Motor neuron (in vitro differentiated cells): ENCODE measurements around the gene SRPK3. TPM values are rescaled to one million over a fixed set of nuclear protein-coding genes. Genes with fewer than 3 reads are reported as not detected.
A peak's percentile ranks its signal among the peaks of the same experiment; 100 is the strongest.
"Not testable (repeated sequence)": the region's sequence is repeated elsewhere in the genome, so short reads cannot be mapped to it uniquely, and the experiment has no call there.

Experiments
- ATAC-seq, 8 experiments: fragments of 200-7000 bp; cut with Tn5 transposase; replicated peaks in 6 of 8; 2 replicates each; pipeline ENCODE4 v1.8.0; 2021; ENCODE audit warnings: mild to moderate bottlenecking in 8 of 8, moderate library complexity in 8 of 8
- H3K27ac ChIP-seq, 2 donors: fragments of 250-450 bp; sonication (Bioruptor Pico); 2 replicates each; pipeline ENCODE4 v1.9.0; 2021; ENCODE audit warnings: antibody characterized with exemption in 2 of 2, mild to moderate bottlenecking in 2 of 2, moderate library complexity in 1 of 2
- H3K4me1 ChIP-seq, 2 donors: fragments of 250-450 bp; sonication (Bioruptor Pico); replicated peaks in 1 of 2; 2 replicates each; pipeline ENCODE4 v1.6.1; 2021; ENCODE audit warnings: antibody characterized with exemption in 2 of 2, mild to moderate bottlenecking in 2 of 2, moderate library complexity in 1 of 2
- H3K4me3 ChIP-seq, 5 donors: fragments of 250-450 bp; sonication (Bioruptor Pico); 2 replicates each; pipeline ENCODE4 v1.9.0; 2021; ENCODE audit warnings: antibody characterized with exemption in 5 of 5, mild to moderate bottlenecking in 5 of 5, moderate library complexity in 4 of 5
- WGBS, 10 experiments: fragments of 450-650 bp; shearing (Covaris generic); methylation state at CpG; one replicate each; pipeline ENCODE4 v1.0.0; 2022; 5-methylcytosine and 5-hydroxymethylcytosine counted together
- in situ Hi-C, 9 experiments: fragments of 400-800 bp; cut with MboI; loops; one replicate each; pipeline ENCODE4 v1.15.0; 2021; ENCODE audit warnings: low sequenced_read_pairs in 9 of 9, low pct_unique_long_range_greater_than_20kb in 2 of 9; ENCODE audit not compliant: unreplicated experiment in 9 of 9
- total RNA-seq, 8 experiments: library from RNA; unstranded; fragments of 300-600 nt; gene quantifications; 2 replicates each; pipeline versions ENCODE4 v1.2.3 to v1.2.4, GENCODE V29; 2022

SRPK3 gene
- total RNA-seq, 8 experiments from 2014 or later: 0.51 to 5.0 (median 0.93) TPM

DNA sequence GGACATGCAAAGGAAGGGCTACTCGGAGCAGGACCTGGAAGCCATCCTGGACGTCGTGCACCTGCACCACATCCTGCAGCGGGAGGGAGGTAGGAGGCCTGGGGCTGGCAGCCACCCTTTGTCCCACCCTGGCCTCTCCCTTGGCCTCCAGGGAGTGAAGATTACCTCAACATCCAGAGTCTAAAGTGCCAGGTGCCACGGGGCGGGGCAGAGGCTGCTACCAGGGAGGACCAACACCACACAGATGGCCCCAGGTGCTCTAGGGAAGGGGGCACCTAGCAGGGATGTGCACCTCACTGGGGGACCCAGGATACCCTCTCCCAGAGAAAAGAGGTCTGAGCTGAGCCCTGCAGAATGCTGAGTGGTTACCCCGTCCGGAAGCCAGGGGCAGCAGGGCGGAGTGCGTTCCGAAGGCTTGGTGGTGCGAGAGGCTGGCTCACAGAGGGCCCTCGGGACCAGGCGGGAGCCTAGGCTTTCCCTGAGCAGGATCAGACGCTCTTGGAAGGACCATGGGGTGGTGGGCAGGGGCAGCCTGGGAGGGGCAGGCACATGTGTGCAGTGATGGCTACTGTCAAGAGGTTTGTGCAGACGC lies 40.1 kb upstream of the SRPK3 start:
- 0% methylated on average over 1 of the region's 16 CpGs; no CpG with 5 or more reads in 9 of the 10 experiments for WGBS, 10 experiments
- Histone ChIP-seq H3K4me3 (no peak overlapping the region), H3K27ac (no peak overlapping the region), H3K4me1 (peaks cover 10 to 12% of the 10 kb centered on the region in 2 donors)
- in situ Hi-C loops: no loop called here
- ATAC-seq: no peak

DNA sequence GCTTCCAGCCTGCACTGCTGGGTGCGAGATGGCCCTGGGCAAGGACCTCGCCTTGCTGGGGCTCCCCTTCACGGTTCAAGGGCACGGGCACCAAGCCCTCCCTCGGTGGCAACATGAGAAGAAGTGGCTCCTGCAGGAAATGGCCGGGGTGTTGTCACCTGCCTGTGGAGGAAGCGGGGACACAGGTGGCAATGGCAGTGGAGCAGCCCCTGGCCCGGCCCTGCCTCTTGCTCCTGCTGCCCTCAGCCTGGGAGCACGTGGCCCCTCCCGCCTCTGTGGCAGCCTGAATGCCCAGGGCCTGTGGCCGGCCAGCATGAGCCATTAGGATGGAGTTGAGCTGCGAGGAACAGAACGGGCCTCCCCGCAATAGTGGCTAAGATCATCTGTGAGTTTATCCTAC lies 39.4 kb upstream of the SRPK3 start:
- ATAC-seq: no peak
- in situ Hi-C loops: no loop called here
- WGBS, 10 experiments: 58% methylated on average over 2 of the region's 14 CpGs; no CpG with 5 or more reads in 9 of the 10 experiments
- Histone ChIP-seq H3K27ac (no peak overlapping the region), H3K4me3 (no peak overlapping the region), H3K4me1 (peaks cover 10 to 12% of the 10 kb centered on the region in 2 donors)

- in situ Hi-C loops, H3K4me3 ChIP-seq, ATAC-seq, H3K27ac ChIP-seq: not testable (repeated sequence)
- H3K4me1 ChIP-seq: peaks cover 10 to 12% of the 10 kb centered on the region in 2 donors
- no CpG with 5 or more reads among the region's 14 CpGs for WGBS, 10 experiments
Observed at GRCh38 chrX:153742111-153742510, 38.7 kb upstream of the SRPK3 start.

GRCh38 chrX:153742796-153743467 lies 37.9 kb upstream of the SRPK3 start:
- WGBS, 10 experiments: no CpG with 5 or more reads among the region's 32 CpGs
- peaks cover 10 to 12% of the 10 kb centered on the region in 2 donors for H3K4me1 ChIP-seq
- in situ Hi-C loops, H3K4me3 ChIP-seq, ATAC-seq: not testable (repeated sequence)
- peak overlapping the region in 1 of 2 donors; percentile 28 for H3K27ac ChIP-seq

DNA sequence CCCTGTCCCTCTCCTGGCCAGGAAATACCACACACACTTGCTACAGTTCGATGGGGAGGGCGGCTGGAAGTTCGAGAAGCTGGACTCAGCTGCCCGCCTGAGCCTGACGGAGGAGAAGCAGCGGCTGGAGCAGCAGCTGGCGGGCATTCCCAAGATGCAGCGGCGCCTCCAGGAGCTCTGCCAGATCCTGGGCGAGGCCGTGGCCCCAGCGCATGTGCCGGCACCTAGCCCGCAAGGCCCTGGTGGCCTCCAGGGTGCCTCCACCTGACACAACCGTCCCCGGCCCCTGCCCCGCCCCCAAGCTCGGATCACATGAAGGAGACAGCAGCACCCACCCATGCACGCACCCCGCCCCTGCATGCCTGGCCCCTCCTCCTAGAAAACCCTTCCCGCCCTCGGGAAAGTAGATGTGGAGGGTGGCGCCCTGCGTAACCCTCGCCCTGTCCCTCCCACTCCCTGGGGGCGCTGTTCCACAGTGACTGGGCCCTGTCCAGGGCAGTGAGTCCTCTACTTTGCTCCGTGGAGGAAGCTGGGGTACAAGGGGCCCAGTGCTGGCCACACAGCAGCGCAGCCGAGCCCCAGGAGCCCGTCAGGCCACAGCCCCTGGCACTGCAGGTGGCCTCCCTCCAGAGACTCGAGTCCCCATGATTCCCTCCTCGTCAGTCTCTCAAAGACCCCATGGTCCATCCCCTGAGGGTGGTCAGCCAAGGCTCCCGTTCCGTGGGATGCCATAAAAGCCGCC lies 37.2 kb upstream of the SRPK3 start:
- 40% methylated on average over 2 of the region's 35 CpGs; no CpG with 5 or more reads in 9 of the 10 experiments for WGBS, 10 experiments
- ATAC-seq: peak in 7 of 8 experiments; percentile 29 to 66 (median 47)
- H3K4me3 ChIP-seq, in situ Hi-C loops: not testable (repeated sequence)
- H3K4me1 ChIP-seq: peaks cover 10 to 12% of the 10 kb centered on the region in 2 donors
- peak overlapping the region; percentile 30 to 69 for H3K27ac ChIP-seq

GRCh38 chrX:153744210-153745066 lies 36.4 kb upstream of the SRPK3 start:
- Histone ChIP-seq H3K4me1 (peaks cover 10 to 12% of the 10 kb centered on the region in 2 donors), H3K4me3 (no peak overlapping the region), H3K27ac (peak overlapping the region; percentile 30 to 69)
- WGBS, 10 experiments: 30% methylated on average over 2 of the region's 38 CpGs; no CpG with 5 or more reads in 9 of the 10 experiments
- in situ Hi-C loops: no loop called here
- peak in 1 of 8 experiments; percentile 19 for ATAC-seq

DNA sequence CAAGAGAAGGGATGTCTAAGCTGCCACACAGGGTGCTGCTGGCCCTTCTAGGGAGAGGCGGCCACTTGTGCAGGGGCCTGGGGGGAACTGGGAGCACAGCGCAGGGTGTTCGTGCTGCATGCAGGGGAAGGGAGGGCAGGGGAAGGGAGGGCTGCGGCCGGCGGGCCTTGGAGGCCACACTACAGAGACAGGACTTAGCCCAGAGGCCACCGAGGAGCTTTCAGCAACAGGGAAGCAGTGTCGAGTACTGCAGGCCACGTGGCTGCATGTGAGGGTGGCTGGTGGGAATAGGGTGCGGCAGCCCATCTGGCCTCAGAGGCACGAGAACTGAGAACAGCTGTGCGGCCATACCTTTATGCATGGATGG lies 35.8 kb upstream of the SRPK3 start:
- no CpG with 5 or more reads among the region's 12 CpGs for WGBS, 10 experiments
- H3K4me3 ChIP-seq, in situ Hi-C loops, H3K27ac ChIP-seq, ATAC-seq: not testable (repeated sequence)
- H3K4me1 ChIP-seq: peaks cover 10 to 13% of the 10 kb centered on the region in 2 donors

DNA sequence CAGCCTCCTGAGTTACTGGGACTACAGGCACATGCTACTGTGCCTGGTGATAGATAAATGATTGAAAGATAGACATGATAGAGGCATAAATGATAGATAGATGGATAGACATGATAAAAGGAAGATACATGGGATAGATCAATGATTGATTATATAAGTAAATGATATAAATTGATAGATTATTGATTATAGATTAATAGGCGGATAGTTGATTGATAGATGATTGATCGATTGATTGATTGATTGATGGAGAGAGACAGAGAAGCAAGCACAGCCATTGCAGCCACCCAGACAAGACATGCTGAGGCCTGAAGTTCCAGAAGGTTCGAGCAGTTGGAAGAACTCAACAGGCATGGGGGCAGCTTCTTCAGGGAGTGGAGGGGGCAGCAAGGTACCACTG lies 34.5 kb upstream of the SRPK3 start:
- 39 to 93% (median 68%) methylated on average over 1 to 3 of the region's 3 CpGs; no CpG with 5 or more reads in 5 of the 10 experiments for WGBS, 10 experiments
- no peak for ATAC-seq
- in situ Hi-C loops: no loop called here
- peaks cover 13 to 20% of the 10 kb centered on the region in 2 donors for H3K4me1 ChIP-seq
- H3K27ac ChIP-seq: no peak overlapping the region
- H3K4me3 ChIP-seq: no peak overlapping the region

DNA sequence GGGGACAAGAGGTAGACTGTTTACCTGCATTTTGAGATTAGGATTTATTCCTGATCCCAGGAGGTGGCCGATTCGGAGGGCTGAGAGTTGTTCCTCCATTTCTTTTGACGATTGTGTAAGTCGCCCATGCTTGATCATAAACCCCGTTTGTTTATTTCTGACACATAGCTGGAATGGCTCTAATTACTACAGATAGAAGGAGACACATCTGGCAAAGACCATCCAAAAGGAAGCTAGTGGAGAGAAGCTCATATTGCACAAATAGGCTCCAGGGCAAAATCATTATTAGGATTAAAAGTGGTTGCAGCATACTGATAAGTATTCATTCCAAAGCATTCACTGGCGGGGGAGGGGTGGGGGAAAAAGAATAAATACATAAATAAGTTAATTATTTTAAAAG lies 33.9 kb upstream of the SRPK3 start:
- H3K27ac ChIP-seq, H3K4me3 ChIP-seq, in situ Hi-C loops, ATAC-seq: not testable (repeated sequence)
- WGBS, 10 experiments: 20 to 80% (median 33%) methylated on average over 1 to 2 of the region's 6 CpGs; no CpG with 5 or more reads in 7 of the 10 experiments
- H3K4me1 ChIP-seq: peaks cover 13 to 20% of the 10 kb centered on the region in 2 donors

DNA sequence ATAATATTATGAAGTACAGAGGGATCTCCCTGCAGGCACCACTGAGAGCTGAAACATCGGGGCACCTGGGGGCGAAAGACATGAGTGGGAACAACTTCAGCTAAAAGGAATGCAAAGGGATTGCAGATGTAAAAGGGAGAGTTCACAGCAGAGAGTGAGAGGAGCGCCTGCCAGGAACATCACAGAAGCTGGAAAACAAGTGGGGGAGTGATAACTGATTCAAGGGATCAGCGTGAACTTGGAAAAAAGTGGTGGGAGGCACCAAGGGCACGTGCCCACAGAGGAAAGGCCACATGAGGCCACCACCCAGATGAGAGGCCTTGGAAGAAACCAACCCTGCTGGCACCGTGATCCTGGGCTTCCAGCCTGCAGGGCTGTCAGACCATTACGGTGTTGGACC lies 31.8 kb upstream of the SRPK3 start:
- in situ Hi-C loops, ATAC-seq, H3K27ac ChIP-seq, H3K4me3 ChIP-seq: not testable (repeated sequence)
- peaks cover 6 to 11% of the 10 kb centered on the region in 2 donors for H3K4me1 ChIP-seq
- WGBS, 10 experiments: 62% methylated on average over 5 of the region's 7 CpGs; no CpG with 5 or more reads in 9 of the 10 experiments

DNA sequence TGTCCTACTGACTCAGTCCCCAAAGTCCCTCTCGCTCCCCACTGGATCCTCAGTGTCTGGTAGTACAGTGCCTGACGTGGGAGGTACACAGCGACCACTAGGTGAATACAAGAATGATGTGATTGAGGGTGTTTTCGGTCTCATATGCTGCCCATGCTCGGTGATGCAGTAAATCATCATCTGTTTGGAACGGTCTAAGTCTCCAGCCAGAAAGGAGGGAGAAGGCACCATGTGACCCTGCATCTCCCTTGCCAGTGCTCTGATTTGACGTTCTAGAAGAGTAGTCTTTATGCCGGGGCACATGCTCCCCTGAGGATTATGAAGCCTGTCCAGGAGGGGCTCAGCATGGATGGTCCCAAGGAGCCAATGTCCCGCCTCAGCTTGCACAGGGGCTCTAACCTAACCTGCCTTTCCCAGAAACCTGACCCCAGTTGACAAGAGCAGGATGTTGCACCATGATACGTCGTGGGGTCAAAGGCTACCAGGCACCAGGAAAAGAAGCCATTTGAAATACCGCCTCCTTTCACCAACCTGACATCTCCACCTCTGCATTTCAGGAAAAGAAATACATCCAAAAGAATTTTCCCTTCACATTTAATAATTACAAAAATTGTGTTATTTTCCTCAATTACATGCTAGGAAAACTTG lies 30.6 kb upstream of the SRPK3 start:
- Histone ChIP-seq H3K4me1 (peaks cover 3 to 8% of the 10 kb centered on the region in 2 donors), H3K4me3 (no peak overlapping the region), H3K27ac (no peak overlapping the region)
- ATAC-seq: peak in 4 of 8 experiments; percentile 53 to 91 (median 85)
- 50 to 100% (median 54%) methylated on average over 1 to 6 of the region's 12 CpGs; no CpG with 5 or more reads in 6 of the 10 experiments for WGBS, 10 experiments
- in situ Hi-C loops: no loop called here

GRCh38 chrX:153755136-153755535 lies 25.7 kb upstream of the SRPK3 start:
- in situ Hi-C loops: no loop called here
- ATAC-seq: no peak
- no peak overlapping the region for H3K27ac ChIP-seq
- H3K4me3 ChIP-seq: no peak overlapping the region
- 60 to 71% methylated on average over 1 of the region's 1 CpG; no CpG with 5 or more reads in 8 of the 10 experiments for WGBS, 10 experiments
- H3K4me1 ChIP-seq: peaks cover 3 to 6% of the 10 kb centered on the region in 2 donors
